SKM-1 (cell line): ENCODE results near the gene UCP3.

Experiments used
- DNase-seq: peaks from one replicate; lab custom pipeline; 2025; ENCODE audit not compliant: unreplicated experiment; lab: John Stamatoyannopoulos, UW

UCP3 gene

GRCh38 chr11:74018331-74019005 lies 9.6 kb upstream of the UCP3 start:
- peak; percentile 90 for DNase-seq

- no peak for DNase-seq
Measured at GRCh38 chr11:74017631-74018030, 8.7 kb upstream of the UCP3 start.

DNA sequence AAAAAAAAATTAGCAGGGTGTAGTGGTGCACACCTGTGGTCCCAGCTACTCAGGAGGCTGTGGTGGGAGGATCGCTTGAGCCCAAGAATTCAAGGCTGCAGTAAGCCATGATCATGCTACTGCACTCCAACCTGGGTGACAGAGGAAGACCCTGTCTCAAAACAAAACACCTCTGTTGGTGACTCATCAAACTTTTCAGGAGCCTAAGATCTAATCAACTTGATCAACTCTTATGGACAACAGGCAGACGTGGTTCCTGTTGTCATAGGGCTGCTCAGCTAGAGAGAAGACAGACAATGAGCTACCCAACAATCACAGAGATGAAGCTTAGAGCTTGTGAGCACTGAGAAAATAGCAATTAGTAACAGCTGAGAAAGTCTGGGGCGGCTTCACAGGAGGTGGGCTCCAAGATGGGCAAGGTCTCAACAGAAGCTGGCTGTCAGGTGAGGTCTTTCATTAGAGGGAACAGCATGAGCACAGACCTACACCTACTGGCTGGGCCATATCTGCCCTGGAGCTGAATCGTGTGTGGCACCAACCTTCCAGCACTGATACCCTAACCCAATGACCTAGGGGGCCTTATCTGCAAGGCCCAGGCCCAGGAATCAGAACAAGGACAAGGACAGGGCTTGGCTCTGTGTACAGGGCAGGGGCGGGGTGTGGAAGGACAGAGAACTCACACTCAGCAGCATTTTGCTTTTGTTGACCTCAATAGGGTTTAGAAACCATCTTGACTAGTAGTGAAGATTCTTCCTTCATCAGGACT lies 7.2 kb upstream of the UCP3 start:
- DNase-seq = no peak

- DNase-seq = no peak
Measured at GRCh38 chr11:74014880-74015279, 6.0 kb upstream of the UCP3 start.

- DNase-seq = no peak
Measured at GRCh38 chr11:74013141-74013540, 4.3 kb upstream of the UCP3 start.

DNA sequence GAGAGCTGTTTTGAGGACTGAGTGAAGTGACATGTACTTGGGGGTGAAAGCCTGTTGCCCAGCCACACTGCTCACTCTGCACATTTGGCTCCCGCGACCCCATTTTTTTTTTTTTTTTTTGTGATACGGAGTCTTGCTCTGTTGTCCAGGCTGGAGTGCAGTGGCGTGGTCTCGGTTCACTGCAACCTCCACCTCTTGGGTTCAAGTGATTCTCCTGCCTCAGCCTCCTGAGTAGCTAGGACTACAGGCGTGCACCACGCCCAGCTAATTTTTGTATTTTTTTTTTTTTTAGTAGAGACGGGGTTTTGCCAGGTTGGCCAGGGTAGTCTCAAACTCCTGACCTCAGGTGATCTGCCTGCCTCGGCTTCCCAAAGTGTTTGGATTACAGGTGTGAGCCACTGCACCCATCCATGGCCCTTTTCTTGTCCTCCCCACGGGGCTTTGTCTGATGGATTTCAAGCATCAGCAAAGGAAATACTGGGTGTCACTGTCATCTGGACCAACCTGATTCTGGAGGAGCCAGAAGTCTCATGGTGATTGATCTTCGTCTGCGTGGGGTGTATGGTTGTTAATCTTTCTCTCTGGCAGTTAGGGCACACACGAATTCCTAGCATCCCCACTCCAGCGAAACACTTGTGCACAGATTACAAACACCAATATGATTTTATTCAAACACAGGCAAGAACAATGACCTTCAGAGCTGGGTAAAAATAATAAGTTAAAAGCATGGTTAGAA lies 3.4 kb upstream of the UCP3 start:
- no peak for DNase-seq

GRCh38 chr11:74011360-74012073 lies 2.6 kb upstream of the UCP3 start:
- DNase-seq = no peak

DNA sequence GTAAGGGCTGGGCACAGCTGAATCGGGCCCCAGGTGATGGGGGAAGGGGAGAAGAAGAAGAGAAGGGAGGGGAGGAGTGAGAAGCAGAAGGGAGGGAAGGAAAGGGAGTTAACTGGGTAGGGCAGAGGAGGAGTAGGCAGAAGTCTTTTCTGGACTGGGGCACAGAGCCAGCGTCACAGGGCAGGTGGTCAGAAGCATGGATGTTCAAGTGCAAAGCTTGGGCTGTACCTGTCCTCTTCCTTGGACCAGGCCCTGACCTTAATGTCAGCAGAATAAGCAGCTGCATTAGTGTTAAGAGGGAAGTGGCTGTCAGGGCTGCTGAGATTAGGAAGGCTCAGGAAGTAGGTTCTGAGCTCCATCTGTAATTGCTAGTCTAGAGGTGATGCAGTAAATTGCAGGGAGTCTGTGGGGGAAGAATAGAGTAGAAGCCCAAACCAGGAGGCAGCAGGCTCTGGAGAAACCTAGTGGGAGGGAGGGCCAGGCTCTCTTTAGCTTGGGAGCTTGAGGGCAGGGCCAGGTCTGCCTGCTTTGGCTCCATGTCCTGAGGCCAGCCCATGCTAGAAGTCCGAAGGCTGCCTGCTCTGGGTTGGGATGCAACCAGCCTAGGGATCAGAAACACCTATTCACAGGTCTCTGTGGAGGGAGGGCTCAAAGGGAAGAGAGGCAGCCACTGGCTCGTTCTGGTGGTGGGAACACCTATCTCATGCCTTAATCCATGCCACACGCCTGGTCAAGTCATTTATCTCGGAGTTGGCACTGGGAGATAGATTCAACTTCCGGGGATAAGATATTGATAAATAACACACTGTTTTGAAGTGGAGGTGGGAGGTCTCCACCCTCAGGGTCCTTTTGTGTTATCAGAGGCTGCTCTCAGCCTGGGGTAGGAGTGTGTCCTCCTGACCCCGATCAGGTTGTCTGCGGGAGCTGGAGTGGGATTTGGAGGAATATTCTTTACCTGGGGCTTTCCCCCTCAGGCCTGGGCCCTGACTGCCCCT lies 1.7 kb upstream of the UCP3 start:
- DNase-seq = no peak

- no peak for DNase-seq
Measured at GRCh38 chr11:74009675-74010305, 905 bp upstream of the UCP3 start.

GRCh38 chr11:74009230-74009547 lies 304 bp upstream of the UCP3 start:
- no peak for DNase-seq

DNA sequence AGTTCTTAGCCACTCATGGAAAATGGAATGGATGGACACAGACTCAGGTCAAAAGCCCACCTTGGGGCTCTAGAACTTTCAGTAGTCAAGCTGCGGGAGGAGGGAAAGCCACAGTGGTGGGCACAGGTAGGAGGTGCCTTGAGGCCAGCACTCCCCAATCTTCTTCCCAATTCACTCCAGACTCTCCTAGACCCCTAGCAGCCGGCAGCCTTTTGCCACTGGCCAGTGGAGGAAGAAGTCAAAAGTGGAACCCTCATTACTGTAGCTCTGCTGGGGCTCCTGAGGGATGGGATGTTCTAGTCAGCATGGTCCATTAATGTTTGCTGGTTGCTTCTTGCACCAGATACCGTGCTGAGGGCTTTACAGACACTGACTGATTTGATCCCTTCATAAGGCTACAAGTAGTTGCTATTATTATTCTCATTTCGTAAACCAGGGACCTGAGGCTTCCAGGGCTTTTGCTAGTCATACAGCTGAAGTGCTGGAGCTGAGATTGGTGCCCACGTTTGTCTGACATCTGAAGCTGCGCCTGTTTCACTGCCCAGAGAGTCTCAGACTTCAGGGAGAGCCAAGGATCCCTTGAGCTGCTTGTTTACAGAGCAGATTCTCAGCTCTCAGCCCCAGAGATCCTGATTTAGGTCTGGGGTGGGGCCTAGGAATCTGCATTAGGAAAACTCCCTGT lies 1.1 kb downstream of the UCP3 start:
- no peak for DNase-seq

DNA sequence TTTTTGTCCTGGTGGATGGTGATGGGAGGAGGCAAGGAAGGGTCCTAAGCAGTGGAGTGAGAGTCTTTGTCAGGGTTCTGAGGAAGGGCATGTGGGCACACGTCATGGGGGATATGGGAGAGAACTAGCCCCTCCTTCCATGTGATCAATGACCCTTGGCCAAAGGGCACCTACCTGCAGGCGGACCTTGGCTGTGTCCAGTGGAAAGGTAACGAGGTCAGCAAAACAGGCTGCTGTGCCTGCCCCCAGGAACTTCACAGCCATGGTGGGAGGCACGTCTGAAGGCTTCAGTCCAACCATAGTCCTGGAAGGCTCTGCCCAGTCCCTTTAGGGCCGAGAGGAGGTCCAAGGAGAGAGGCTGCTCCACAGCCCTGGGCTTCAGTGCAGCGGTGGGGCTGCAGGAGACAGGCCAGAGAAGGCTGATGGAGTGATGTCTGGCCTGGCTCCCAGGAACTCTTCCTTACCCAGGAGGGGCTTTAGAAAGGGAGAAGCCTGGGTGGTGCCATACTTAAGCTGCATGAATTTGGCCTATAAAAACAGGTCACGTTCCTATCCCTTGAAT lies 2.1 kb downstream of the UCP3 start:
- no peak for DNase-seq

GRCh38 chr11:74005721-74006517 lies 3.0 kb downstream of the UCP3 start:
- no peak for DNase-seq

GRCh38 chr11:74004759-74005615 lies 3.9 kb downstream of the UCP3 start:
- no peak for DNase-seq

DNA sequence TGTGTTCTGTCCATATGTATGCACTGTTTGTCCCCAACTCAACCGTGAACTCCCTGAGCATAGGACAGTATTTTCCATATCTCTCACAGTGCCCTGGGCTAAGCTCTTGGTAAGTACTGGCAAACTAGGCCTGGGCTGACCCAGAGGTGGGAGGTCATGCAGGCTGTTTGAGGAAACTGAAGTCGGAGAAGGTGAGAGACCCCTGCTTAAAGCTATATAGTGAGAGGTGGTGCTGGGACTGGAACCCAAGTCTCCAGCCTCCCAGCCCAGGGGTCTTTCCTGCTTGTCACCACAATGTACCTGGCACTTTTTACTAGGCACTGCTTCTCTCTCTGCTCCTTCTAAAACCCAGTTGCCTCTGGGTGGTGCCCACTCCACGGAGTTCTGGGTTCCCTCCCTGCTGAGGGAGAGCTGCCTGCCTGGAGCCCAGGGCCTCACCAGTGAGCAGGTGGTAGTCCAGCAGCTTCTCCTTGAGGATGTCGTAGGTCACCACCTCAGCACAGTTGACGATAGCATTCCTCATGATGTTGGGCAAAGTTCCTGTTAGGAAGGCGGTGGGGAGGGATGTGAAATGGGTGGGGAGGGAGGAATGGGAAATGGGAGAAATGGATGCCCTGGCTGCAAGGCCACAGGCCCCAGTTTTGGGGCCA lies 4.7 kb downstream of the UCP3 start:
- no peak for DNase-seq

- no peak for DNase-seq
Measured at GRCh38 chr11:74002832-74003231, 6.1 kb downstream of the UCP3 start.

GRCh38 chr11:74001822-74002286 lies 7.0 kb downstream of the UCP3 start:
- no peak for DNase-seq
